Amniotic stem cell (primary cell): ENCODE measurements around the gene ZNF230.

Source experiments
- DNase-seq: peaks from one replicate; lab custom pipeline; 2025; lab: John Stamatoyannopoulos, UW

Gene ZNF230

DNA sequence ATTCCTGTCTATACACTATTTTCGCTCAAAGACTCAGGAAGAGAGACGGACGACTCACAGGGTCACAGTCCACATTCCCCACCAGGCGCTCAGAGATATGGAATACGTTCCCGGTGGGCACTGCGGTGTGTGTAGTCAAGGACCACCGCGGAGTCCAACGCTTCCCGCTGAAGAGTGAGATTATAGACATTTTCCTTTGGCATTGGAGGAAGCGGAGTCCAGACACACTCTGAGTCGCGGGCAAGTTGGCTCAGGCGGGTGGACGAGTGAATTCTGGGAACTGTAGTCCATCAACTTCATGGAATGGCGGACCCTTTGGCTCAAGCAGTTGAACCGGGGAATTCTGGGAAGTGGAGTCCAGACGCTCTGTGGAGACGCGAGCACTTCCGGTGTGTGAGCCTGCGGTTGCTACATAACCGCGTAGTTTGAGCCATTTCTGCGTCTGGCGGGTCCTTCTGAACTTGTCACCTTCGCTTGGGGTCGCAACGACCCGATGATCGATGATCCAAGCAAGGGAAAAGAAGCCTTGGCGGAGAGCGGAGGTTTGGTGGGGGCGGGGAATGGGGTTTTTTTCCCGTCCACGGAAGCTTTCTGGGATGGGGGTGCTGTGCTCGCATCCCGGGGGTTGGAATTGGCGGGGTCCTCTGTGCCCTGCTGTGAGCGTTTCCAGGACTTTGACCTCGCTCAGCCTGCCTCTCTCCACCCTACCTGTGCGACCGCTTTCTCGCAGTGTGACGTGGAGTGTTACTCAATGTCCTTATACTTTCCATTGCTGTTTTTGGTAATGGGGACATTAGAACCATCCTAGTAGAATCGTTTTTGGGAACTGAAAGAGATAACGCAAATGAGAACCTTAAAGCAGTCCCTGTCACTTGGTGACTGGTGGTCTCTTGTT lies at the start of gene ZNF230:
ZNF230 (plus strand) TSS at position 392 of the 895 bp plus-strand sequence. CDS start 4,122 bp downstream, outside the sequence.
- DNase-seq = peak; percentile 94

DNA sequence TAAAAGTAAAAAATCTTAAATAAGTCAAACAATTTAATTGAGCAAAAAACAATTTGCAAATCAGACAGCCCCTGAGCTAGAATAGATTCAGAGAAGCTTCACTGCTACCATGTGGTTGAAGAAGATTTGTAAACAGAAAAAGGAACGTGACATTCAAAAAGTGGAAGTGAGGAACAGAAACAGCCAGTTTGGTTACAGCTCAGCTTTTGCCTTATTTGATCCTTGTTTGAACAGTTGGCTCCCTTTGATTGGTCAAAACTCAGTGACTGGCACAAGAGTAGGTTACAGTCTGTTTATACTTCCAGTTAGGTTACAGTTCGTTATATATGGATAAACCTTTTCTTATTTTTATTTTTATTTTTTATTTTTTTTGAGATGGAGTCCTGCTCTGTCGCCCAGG lies 45.9 kb upstream of the ZNF230 start:
- no peak for DNase-seq

DNA sequence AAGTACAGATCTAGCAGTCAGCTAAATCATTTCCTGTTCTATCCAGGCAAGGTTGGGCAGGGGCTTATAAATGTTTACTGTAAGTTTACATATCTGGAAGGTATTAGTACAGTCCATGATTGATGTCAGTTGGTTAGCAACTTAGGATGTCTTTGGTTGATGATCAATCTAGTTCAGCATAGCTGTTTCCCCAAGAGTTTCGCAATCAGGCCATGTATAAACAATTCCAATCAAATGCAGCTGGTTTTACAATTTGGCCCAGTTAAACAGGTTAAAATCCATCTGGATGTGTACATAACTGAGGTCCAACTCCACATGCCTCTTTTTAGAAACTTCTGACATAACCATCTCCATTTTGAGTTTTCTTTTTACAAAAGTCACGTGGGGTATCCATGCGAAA lies 44.9 kb upstream of the ZNF230 start:
- DNase-seq = no peak

DNA sequence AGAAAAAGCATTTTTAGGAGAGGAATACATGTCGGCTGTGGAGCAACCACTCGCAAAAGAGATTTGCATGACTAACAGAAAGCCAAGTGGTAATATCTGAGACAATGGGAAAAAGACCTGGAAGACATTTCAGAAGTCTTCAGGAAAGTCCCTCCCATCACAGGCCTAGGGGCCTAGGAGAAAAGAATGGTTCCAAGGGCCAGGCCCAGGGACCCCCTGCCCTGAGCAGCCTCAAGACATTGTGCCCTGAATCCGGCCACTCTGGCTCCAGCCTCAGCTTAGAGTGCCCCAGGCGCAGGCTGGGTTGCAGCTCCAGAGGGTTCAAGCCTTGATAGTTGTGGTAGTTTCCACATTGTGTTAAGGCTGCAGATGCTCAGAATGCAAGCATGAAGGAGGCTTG lies 42.3 kb upstream of the ZNF230 start:
- no peak for DNase-seq

DNA sequence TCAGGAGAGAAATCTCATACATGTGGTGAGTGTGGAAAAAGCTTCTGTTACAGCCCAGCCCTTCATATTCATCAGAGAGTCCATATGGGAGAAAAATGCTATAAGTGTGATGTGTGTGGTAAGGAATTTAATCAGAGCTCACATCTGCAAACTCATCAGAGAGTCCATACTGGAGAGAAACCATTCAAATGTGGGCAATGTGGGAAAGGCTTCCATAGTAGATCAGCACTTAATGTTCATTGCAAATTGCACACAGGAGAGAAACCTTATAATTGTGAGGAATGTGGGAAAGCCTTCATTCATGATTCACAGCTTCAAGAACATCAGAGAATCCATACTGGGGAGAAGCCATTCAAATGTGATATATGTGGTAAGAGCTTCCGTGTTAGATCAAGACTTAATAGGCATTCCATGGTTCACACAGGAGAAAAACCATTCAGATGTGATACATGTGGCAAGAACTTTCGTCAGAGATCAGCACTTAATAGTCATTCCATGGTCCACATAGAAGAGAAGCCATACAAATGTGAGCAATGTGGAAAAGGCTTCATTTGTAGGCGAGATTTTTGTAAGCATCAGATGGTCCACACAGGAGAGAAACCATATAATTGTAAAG lies 36.6 kb upstream of the ZNF230 start:
- no peak for DNase-seq

DNA sequence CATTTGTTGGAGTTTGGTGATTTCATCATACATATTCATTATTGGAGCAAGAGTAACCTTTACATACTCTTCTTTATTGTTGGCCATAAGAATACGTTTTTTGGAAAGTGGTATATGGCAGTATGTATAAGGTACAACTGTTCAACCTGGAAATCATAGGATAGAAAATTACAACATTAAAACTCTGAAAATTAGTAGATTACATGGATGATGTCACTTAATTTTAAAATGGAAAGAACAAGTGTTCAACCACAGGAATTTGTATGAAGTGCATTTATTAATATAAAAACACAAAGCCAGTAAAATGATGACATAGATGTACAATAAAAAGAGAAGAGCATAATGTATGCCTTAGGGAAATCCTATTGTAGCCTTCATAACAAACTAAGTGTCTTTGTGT lies 26.0 kb upstream of the ZNF230 start:
- no peak for DNase-seq

DNA sequence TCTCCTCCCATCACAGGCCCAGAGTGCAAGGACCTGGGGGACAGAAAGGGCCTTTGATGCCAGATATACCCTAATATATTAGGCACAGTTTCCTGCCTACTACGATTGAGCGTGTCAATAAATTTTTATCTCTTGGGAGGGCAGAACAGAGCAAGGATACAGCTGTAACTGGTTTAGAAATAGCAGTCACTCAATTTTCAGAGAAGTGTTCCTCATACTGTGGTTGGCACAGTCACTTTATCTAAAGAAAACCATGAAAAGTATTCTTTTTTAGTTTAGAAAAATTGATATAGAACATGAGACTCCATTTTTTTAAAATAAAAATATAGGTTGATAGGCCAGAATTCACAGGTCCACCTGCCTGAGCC lies 19.2 kb upstream of the ZNF230 start:
- DNase-seq = no peak

DNA sequence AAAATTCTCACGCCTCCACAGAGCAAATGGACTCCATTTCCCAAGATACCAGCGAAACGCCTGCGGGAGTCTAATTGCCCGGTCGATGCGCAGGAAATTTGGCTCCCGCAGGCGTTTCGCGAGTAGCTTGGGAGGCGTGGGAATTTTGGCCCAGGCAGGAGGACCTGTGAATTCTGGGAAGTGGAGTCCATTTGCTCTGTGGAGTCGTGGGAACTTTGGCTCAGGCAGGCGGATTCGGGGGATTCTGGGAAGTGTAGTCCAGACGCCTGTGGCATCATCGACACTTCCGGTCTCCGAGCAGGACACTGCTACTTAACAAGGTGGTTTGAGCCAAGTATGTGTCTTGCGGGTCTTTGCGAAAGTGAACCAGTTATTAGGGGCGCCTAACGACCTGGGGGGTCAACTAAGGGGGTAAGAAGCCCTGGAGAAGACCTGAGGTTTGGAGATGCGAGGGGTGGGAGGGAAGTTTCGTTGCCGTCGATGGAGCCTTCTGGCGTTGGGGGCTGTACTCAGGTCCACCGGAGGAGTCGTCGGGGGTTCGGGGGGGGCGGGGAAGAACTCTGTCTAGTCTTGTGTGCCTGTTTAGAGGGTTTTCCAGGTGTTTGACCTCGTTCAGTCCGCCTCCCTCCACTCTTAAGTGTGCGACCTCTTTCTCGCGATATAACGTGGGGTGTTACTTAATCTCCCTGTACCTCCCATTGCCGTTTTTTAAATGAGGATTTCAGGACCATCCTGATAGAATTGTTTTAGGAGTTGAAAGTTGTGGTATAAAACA lies 18.7 kb upstream of the ZNF230 start, which contains the start of gene ZNF155:
ZNF155 (plus strand) TSS at position 277 of the 775 bp plus-strand sequence. CDS start 4,356 bp downstream, outside the sequence.
- DNase-seq = peak; percentile 93

DNA sequence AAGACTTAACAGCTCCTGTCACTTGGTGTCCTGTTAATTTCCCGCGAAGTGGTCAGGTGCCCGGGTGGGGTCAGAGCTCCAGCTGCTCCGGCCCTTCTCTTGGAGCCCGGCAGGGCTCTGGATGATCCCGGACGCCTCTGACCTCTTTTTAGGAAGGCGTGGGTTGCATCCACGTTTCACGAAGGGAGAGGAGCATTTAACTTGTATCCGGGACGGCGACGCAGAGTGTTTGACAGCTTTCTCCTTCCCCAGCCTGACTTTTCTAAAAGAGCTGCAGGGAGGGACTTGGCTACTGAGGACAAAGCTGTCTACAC lies 18.1 kb upstream of the ZNF230 start:
- DNase-seq = no peak

DNA sequence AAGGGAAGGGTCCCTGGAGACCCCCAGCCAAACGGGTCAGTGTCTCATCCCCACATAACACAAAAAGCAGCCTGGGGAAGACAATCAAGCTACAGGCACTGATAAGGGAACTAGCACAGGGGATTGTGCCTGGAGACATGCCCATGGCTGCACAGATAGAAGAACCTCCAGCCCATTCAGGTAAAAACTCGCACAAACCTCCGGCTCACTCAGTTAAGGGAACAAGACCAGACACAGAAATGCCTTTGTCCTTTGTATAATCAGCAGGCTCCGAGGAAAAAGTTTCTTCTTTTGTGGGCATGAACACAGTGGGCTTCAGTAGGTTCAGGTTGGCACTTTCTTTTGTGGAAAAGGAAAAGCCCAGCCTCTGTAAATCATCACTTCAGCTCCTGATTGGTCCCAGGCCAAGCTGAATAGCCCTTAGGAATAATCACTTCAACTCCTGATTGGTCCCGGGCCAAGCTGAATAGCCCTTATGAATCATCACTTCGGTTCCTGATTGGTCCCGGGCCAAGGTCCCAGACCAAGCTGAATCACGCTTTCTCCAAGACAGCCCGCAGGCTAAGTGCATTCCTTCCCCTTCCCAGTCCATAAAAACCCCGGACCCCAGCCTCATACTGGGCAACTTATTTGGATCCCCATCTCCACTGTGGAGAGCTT lies 5.0 kb upstream of the ZNF230 start:
- no peak for DNase-seq

DNA sequence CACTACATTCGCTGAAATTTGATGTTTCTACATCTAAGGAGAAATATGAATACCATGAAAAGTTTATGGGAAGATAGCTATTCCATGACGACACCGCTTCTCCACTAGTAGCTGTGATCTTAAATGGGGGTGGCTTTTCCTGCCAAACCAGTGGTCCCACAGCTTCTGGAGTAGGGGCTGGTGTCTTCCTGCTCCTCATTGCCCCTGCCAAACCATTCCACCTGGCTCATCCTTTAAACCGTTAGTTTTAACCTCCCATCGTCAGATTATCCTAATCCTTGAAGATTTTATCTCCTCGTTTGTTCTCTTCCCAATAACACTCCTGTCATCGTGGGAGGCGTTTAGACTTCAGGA lies 568 bp upstream of the ZNF230 start:
- DNase-seq = no peak

DNA sequence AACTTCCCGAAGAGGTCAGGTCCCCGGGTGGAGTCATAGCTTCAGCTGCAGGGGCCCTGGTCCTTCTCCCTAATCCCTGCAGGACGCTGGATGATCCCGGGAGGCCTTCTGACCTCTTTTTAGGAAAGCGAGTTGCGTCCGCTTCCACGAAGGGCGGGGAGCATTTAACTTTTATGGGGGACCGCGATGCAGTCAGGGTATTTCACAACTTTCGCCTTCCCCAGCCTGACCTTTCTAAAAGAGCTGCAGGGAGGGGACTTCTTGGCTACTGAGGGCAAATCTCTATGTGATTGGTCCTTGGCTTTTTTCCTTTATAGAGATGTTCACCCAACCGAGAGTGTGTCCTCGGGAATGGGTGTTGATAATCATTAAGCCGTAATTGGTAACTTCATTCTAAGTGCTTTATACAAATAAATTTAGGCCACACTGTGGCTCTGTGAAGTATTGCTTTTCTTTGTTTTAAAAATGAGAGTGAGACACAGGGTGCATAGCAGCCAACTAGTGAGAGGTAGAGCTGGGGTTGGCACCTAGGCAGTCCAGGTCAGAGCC lies 778 bp downstream of the ZNF230 start:
- DNase-seq = no peak

DNA sequence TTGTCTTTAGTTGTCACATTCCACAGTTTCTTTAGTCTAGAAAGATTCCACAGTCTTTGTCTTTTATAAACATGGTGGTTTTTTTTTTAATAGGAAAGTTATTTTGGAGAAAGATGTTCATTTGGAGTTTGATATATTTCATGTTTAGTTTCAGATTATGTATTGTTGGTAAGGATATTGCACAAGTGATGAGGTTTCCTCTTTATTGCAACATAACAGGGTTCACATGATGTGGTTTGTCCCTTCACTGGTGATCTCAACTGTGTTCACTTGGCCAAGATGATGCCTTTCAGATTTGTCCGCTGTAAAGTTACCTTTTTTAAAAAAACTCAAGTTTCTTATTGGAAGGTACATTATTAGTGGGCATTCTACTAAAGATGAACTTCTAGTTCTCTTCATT lies 3.2 kb downstream of the ZNF230 start:
- no peak for DNase-seq

DNA sequence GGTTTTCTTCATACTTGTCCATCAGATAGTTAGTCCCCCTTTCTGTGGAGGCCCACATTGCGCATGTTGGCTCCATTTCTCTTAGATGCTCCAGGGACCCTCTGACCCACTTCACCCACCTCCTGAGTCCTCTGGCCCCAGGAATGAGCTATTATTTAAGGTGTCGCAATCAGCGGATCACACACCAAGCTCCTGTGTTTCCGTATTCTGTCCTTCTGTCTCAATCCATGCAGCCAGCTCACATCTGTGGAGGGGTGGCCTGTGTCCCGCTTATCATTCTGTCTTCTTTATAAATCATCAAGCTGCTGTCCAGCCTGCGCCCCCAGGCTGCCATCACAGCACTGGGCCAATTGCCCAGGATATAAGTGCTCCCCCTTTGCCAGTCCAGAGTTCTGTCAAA lies 4.7 kb downstream of the ZNF230 start:
- DNase-seq = no peak

DNA sequence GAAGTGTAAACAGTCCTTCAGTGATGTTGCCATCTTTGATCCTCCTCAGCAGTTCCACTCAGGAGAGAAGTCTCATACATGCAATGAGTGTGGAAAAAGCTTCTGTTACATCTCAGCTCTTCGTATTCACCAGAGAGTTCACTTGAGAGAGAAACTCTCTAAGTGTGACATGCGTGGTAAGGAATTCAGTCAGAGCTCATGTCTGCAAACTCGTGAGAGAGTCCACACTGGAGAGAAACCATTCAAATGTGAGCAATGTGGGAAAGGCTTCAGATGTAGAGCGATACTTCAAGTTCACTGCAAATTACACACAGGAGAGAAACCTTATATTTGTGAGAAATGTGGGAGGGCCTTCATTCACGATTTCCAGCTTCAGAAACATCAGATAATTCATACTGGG lies 7.7 kb downstream of the ZNF230 start:
- no peak for DNase-seq

DNA sequence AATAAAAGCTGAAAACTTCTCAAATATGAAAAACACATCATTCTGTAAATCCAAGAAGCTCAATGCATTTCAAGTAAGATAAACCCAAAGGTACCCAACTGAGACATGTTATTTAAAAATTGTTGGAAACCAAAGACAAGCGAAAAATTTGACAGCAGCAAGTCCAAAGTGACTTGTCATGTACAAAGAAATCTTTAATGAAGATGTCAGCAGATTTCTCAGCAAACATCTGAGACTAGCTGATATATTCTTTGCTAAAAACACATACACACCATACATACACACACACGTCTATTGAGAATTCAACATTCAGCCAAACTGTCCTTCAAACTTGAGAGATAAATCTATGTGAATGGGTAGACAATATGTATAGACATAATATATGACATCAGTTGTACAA lies 16.7 kb downstream of the ZNF230 start:
- no peak for DNase-seq

DNA sequence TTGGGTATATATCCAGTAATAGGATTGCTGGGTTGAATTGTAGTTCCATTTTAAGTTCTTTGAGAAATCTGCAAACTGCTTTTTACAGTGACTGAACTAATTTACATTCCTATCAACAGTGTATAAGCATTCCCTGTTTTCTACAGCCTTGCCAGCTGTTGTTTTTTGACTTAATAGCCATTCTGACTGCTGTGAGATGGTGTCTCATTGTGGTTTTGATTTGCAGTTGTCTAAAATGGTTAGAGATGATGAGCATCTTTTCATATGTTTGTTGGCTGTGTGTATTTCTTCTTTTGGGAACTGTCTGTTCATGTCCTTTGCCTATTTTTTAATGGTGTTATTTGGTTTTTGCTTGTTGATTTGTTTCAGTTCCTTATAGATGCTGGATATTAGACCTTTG lies 18.5 kb downstream of the ZNF230 start:
- no peak for DNase-seq

DNA sequence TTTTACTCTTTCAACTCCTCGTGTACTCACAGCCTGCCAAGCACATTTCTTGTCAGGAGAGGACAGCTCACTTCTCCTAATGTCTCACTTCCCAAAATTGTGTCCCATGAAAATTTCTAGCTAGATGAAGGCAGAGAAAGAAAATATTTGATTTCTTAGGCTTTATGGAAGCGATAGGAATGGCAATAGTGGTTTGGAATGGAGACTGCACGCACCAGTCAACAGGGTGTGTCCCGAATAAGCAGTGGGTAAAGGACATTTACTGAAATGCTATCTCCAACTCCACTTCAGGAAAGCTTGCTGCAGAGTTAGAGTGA lies 22.1 kb downstream of the ZNF230 start:
- DNase-seq = no peak

DNA sequence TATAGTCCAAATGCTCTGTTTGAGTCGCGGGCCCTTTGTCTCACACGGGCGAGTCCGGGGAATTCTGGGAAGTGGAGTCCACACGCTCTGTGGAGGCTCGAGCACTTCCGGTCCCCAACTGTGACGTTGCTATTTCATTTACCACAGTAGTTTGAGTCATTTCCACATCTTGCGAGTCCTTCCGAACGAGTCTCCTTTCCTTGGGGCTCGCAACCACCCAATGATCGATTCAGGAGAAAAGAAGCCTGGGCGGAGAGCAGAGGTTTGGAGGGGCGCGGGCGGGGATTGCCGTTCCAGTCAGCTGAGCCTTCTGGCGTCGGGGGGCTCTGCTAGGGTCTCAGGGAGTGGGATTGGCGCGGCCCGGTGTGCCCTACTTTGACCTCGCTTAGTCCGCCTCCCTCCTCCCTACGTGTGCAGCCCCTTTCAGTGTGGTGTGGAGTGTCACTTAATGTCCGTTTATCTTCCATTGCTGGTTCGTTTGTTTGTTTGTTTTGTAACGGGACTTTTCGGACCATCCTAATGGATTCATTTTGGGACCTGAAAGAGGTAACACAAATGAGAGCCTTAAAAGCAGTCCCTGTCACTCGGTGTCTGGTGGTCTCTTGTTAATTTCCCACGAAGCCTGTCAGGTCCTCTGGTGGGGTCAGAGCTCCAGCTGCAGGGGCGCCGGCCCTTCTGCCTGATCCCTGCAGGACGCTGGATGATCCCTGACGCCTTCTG lies 22.6 kb downstream of the ZNF230 start, which contains the start of gene ZNF222:
ZNF222 (plus strand) TSS at position 163 of the 720 bp plus-strand sequence; CDS start at position 221, 58 bp downstream.
- DNase-seq = peak; percentile 88

DNA sequence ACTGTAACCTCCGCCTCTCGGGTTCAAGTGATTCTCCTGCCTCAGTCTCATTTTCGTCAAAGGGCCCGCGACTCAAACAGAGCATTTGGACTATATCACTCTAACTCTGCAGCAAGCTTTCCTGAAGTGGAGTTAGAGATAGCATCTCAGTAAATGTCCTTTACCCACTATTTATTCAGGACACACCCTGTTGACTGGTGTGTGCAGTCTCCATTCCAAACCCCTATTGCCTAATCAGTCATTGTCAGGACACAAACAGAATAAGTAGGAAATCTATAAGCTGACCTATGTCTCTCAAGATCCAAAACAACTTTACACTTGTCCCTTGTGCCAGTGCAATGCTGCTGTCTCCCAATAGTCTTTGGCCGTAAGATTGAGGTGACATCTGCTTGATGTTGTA lies 23.9 kb downstream of the ZNF230 start:
- DNase-seq = no peak

DNA sequence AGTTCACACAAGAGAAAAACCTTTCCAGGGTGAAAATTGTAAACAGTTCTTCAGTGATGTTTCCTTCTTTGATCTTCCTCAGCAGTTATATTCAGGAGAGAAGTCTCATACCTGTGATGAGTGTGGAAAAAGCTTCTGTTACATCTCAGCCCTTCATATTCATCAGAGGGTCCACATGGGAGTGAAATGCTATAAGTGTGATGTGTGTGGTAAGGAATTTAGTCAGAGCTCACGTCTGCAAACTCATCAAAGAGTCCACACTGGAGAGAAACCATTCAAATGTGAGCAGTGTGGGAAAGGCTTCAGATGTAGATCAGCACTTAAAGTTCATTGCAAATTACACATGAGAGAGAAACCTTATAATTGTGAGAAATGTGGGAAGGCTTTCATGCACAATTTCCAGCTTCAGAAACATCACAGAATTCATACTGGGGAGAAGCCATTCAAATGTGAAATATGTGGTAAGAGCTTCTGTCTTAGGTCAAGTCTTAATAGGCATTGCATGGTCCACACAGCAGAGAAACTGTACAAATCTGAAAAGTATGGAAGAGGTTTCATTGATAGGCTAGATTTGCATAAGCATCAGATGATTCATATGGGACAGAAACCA lies 29.3 kb downstream of the ZNF230 start:
- no peak for DNase-seq
